Breast epithelium (tissue), 4 donors: Measurements from ENCODE around the gene COMMD1. TPM values are rescaled to one million over a fixed set of nuclear protein-coding genes. Genes with fewer than 3 reads are reported as not detected.
A peak's percentile ranks its signal among the peaks of the same experiment; 100 is the strongest.

ENCODE experiments used
- DNase-seq, 2 donors: peaks; one replicate each; pipeline ENCODE4 v3.0.0-alpha.2; 2019; ENCODE audit warnings: low spot score in 2 of 2
- H3K27ac ChIP-seq, 2 donors: fragments of 200-600 bp; sonication (generic) in 1 of 2; one replicate each; pipeline ENCODE4 v1.5.1; 2016 to 2019; ENCODE audit warnings: mild to moderate bottlenecking in 1 of 2
- H3K27me3 ChIP-seq, 2 donors: fragments of 200-600 bp; sonication (generic) in 1 of 2; one replicate each; pipeline versions ENCODE4 v1.5.1 to v1.6.0; 2017 to 2019; ENCODE audit warnings: control low read depth in 1 of 2, mild to moderate bottlenecking in 1 of 2
- H3K36me3 ChIP-seq: fragments of 200-600 bp; one replicate; pipeline ENCODE4 v1.5.1; 2019
- H3K4me1 ChIP-seq, 2 donors: fragments of 200-600 bp; sonication (generic); one replicate each; pipeline ENCODE4 v1.5.1; 2016 to 2019; ENCODE audit warnings: control low read depth in 1 of 2
- H3K4me3 ChIP-seq, 3 donors: fragments of 200-600 bp; sonication (generic); 1 replicate in 2 of 3; 2 replicates in 1 of 3; pipeline ENCODE4 v1.5.1; 2016 to 2019; ENCODE audit warnings: mild to moderate bottlenecking in 3 of 3, moderate library complexity in 2 of 3
- H3K9me3 ChIP-seq, 2 donors: fragments of 200-600 bp; sonication (generic) in 1 of 2; one replicate each; pipeline ENCODE4 v1.5.1; 2016 to 2019; ENCODE audit warnings: control low read depth in 1 of 2
- CTCF ChIP-seq, 3 donors: fragments of 450-650 bp; IDR thresholded peaks; one replicate each; pipeline ENCODE4 v1.5.1; 2016 to 2017; ENCODE audit warnings: antibody characterized with exemption in 3 of 3, mild to moderate bottlenecking in 3 of 3, moderate library complexity in 3 of 3
- POLR2A ChIP-seq: fragments of 450-650 bp; IDR thresholded peaks from one replicate; pipeline ENCODE4 v1.6.1; 2016; ENCODE audit warnings: antibody characterized with exemption, mild to moderate bottlenecking, moderate library complexity
- POLR2AphosphoS5 ChIP-seq, 3 donors: sonication (generic); formaldehyde crosslinking; IDR thresholded peaks; one replicate each; pipeline ENCODE4 v1.6.1; 2017; ENCODE audit warnings: antibody characterized with exemption in 3 of 3
- intact Hi-C: fragments of 100-400 bp; cut with DNase I; formaldehyde crosslinking; loops from one replicate; pipeline ENCODE4 v1.15.1; 2023; ENCODE audit warnings: low total_unique reads
- total RNA-seq, 3 donors: library from RNA; depleted of rRNA; stranded (reverse); fragments of >200 nt; gene quantifications; one replicate each; pipeline ENCODE4 v1.1.0, GENCODE V29; 2016

The COMMD1 gene
- total RNA-seq, 3 donors from 2014 or later, result 38.4 to 63.8 (median 56.4) TPM

DNA sequence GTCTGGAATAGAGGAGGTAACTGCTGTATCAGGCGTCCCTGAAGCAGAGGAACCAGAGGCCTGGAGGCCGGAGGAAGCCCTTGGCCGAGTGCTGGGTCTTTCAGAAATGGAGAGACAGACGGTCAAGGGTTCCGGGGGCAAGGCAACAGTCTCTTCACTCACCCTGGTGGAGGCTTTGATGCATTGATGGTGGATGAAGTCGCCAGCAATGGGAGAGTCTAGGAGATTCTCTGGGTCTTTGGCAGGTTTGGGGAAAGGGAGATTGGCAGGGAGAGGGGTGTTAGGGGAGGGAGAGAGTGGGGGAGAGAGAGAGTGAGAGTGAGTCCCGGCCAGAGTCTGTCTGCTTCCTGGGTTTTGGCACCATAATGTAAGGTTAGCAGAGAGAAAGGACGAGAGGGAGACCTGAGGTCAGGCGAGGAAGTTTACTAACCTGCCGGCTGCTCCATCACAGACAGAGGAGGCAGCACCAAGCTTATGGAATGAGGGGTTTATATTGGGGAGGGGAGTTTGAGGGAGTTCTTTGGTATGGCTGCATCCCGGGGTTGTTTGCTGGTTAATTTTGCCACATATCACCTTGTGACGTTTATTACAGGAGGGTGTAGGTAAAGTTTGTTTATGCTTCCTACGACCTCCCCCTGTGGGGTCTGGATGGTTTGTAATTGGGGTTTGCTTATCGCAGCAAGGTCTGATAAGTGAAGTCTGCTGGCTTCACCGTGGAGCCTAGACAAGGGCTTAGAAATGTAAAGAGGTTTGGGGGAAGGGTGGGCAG is 19.6 kb downstream of the COMMD1 start:
- no peaks in the 10 kb centered on the region for H3K27me3 ChIP-seq
- no peak overlapping the region for H3K27ac ChIP-seq
- DNase-seq, result no peak
- no peaks in the 10 kb centered on the region for H3K9me3 ChIP-seq
- H3K36me3 ChIP-seq, result no peaks in the 10 kb centered on the region
- H3K4me3 ChIP-seq, result no peak overlapping the region
- no peak for TF ChIP-seq POLR2AphosphoS5 (IDR thresholded peaks at IDR 0.05)
- no peak for TF ChIP-seq POLR2A
- no peak for TF ChIP-seq CTCF (IDR thresholded peaks at IDR 0.05)
- intact Hi-C loops, result no loop called here
- H3K4me1 ChIP-seq, result no peaks in the 10 kb centered on the region

- Histone ChIP-seq H3K36me3 (no peaks in the 10 kb centered on the region), H3K27me3 (no peaks in the 10 kb centered on the region), H3K4me1 (no peaks in the 10 kb centered on the region), H3K4me3 (no peak overlapping the region), H3K27ac (no peak overlapping the region), H3K9me3 (no peaks in the 10 kb centered on the region)
- TF ChIP-seq POLR2A (no peak), CTCF (IDR thresholded peaks at IDR 0.05) (no peak), POLR2AphosphoS5 (IDR thresholded peaks at IDR 0.05) (no peak)
- DNase-seq, result no peak
- intact Hi-C loops, result no loop called here
Observed at GRCh38 chr2:61926531-61927477, 21.3 kb downstream of the COMMD1 start.

DNA sequence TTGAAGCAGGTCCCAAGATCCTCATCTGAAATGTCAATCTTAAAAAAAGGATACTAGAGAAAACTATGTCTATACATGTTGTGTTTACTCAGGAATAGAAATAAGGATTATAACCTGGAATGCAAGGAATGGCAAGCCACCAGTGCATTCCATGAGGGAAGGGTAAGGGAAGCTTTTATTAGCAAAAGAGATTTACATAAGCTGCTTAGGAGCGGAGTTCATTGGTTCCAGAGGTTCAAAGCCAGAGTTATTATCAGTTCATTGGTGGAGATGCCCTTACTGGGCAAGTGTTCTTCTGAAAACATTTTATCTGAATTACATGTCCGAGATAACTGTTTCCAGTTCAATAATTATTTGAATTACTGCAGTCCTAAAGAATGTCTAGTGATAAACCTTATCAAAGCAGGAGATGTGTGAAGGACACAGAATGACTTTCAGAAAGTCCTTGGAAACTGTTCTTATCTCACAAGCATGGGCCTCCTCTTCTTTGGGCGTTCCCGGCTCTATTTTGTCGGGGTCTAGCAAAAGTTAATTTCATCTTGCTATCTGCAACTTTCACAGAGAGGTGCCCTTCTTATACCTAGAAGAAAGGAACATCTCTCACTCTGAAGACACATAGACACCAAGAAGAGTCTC is 23.5 kb downstream of the COMMD1 start:
- TF ChIP-seq POLR2A, result no peak
- no peak for TF ChIP-seq CTCF (IDR thresholded peaks at IDR 0.05)
- no peak for TF ChIP-seq POLR2AphosphoS5 (IDR thresholded peaks at IDR 0.05)
- Histone ChIP-seq H3K27ac (no peak overlapping the region), H3K4me3 (no peak overlapping the region), H3K36me3 (no peaks in the 10 kb centered on the region), H3K27me3 (no peaks in the 10 kb centered on the region), H3K9me3 (peaks cover 7 to 8% of the 10 kb centered on the region in 2 donors), H3K4me1 (no peaks in the 10 kb centered on the region)
- DNase-seq, result no peak
- intact Hi-C loops, result no loop called here

DNA sequence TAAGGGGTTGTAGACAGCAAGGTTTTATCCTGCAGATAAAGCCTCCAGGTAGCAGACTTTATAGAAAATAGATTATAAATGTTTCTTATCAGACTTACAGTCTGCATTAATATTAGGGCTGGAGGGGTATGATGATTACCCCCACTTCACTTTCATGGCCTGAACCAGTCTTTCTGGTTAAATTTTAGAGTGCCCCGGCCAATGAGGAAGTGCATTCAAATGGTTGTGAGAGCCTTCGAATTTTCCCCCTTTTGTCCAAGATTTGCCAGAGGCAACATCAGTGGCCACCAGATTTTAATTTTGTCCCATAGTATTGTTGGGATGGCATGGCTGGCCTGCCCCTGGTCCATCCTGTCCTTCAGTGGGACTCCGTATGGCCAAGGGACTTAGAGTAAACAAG is 31.6 kb downstream of the COMMD1 start:
- H3K27me3 ChIP-seq, result no peaks in the 10 kb centered on the region
- H3K4me1 ChIP-seq, result no peaks in the 10 kb centered on the region
- no peaks in the 10 kb centered on the region for H3K36me3 ChIP-seq
- DNase-seq, result no peak
- no peak overlapping the region for H3K4me3 ChIP-seq
- TF ChIP-seq CTCF (IDR thresholded peaks at IDR 0.05), result no peak
- TF ChIP-seq POLR2A, result no peak
- no peak for TF ChIP-seq POLR2AphosphoS5 (IDR thresholded peaks at IDR 0.05)
- intact Hi-C loops, result no loop called here
- H3K27ac ChIP-seq, result peak overlapping the region in 1 of 2 donors; percentile 74
- peaks cover 7 to 8% of the 10 kb centered on the region in 2 donors for H3K9me3 ChIP-seq
